MV-4-11 (cell line): ENCODE measurements around the gene CR1L.
A peak's percentile ranks its signal among the peaks of the same experiment; 100 is the strongest.
"Not testable (repeated sequence)": the region's sequence is repeated elsewhere in the genome, so short reads cannot be mapped to it uniquely, and the experiment has no call there.

Source experiments
- DNase-seq: peaks from one replicate; lab custom pipeline; 2025; lab: John Stamatoyannopoulos, UW

CR1L gene

GRCh38 chr1:207646171-207646570, 1.2 kb downstream of the CR1L start:
- DNase-seq: no peak

GRCh38 chr1:207646944-207647579, 2.1 kb downstream of the CR1L start:
- DNase-seq: no peak

- DNase-seq: no peak
These were observed 2.9 kb downstream of the CR1L start for GRCh38 chr1:207647671-207648333.

GRCh38 chr1:207648334-207649209, 3.6 kb downstream of the CR1L start:
- no peak for DNase-seq

GRCh38 chr1:207649210-207649753, 4.3 kb downstream of the CR1L start:
- DNase-seq: no peak

GRCh38 chr1:207649865-207650580, 5.1 kb downstream of the CR1L start:
- no peak for DNase-seq

- DNase-seq: no peak
These were observed 6.7 kb downstream of the CR1L start for GRCh38 chr1:207651583-207651982.

GRCh38 chr1:207654320-207654719, 9.4 kb downstream of the CR1L start:
- no peak for DNase-seq

- no peak for DNase-seq
These were observed 13.5 kb downstream of the CR1L start for GRCh38 chr1:207658408-207658807.

- DNase-seq: no peak
These were observed 14.1 kb downstream of the CR1L start for GRCh38 chr1:207658904-207659485.

GRCh38 chr1:207659545-207660153, 14.7 kb downstream of the CR1L start:
- no peak for DNase-seq

- not testable (repeated sequence) for DNase-seq
These were observed 16.5 kb downstream of the CR1L start for GRCh38 chr1:207661420-207661819.

GRCh38 chr1:207666342-207666741, 21.4 kb downstream of the CR1L start:
- no peak for DNase-seq

- no peak for DNase-seq
These were observed 24.6 kb downstream of the CR1L start for GRCh38 chr1:207669528-207670009.

- DNase-seq: no peak
These were observed 25.3 kb downstream of the CR1L start for GRCh38 chr1:207670192-207670591.

GRCh38 chr1:207670997-207671396, 26.1 kb downstream of the CR1L start:
- DNase-seq: no peak

GRCh38 chr1:207672522-207673130, 27.7 kb downstream of the CR1L start:
- peak; percentile 0 for DNase-seq

- no peak for DNase-seq
These were observed 28.5 kb downstream of the CR1L start for GRCh38 chr1:207673399-207673798.

- DNase-seq: no peak
These were observed 31.2 kb downstream of the CR1L start for GRCh38 chr1:207676153-207676552.

GRCh38 chr1:207680590-207681388, 35.9 kb downstream of the CR1L start:
- DNase-seq: not testable (repeated sequence)
